Activated T-helper 1 cell treated with anti-CD3 and anti-CD28 coated beads, Interleukin-12 subunit alpha, Interleukin-12 subunit beta, Interleukin-2, Interleukin-4 antibody, amounts not matched to agents 30 ng/mL and 10 ng/mL and 1 ng/mL, durations not matched to agents 14 hours and 24 hours and 36 hours (primary cell): ENCODE data around the gene PRKCD. TPM values are rescaled to one million over a fixed set of nuclear protein-coding genes. Genes with fewer than 3 reads are reported as not detected.

Experiments
- DNase-seq: peaks from one replicate; pipeline ENCODE4 v3.0.0; 2021; ENCODE audit warnings: low spot score
- H3K27ac Mint-ChIP-seq: one replicate; pipeline ENCODE4 v1.8.0; 2021; ENCODE audit warnings: mild to moderate bottlenecking, mixed read lengths
- H3K27me3 Mint-ChIP-seq: one replicate; pipeline ENCODE4 v1.8.0; 2022; ENCODE audit warnings: mild to moderate bottlenecking, moderate library complexity, mixed read lengths; ENCODE audit not compliant: insufficient read depth
- H3K36me3 Mint-ChIP-seq: one replicate; pipeline ENCODE4 v1.8.0; 2021; ENCODE audit warnings: low read depth, mixed read lengths
- H3K4me1 Mint-ChIP-seq: one replicate; pipeline ENCODE4 v1.8.0; 2021; ENCODE audit warnings: low read depth, mixed read lengths
- H3K4me3 Mint-ChIP-seq: one replicate; pipeline ENCODE4 v1.8.0; 2021; ENCODE audit warnings: mild to moderate bottlenecking, moderate library complexity, mixed read lengths
- H3K9me3 Mint-ChIP-seq: one replicate; pipeline ENCODE4 v1.8.0; 2021; ENCODE audit warnings: mixed read lengths
- intact Hi-C: fragments of 100-400 bp; cut with micrococcal nuclease; formaldehyde crosslinking; loops from one replicate; pipeline ENCODE4 v1.15.1; 2024
- total RNA-seq: library from RNA; stranded (reverse); gene quantifications from 2 replicates; pipeline ENCODE4 v1.2.3, GENCODE V29; 2022

PRKCD gene
- total RNA-seq, 1 donor from 2014 or later, result 24.8 TPM

DNA sequence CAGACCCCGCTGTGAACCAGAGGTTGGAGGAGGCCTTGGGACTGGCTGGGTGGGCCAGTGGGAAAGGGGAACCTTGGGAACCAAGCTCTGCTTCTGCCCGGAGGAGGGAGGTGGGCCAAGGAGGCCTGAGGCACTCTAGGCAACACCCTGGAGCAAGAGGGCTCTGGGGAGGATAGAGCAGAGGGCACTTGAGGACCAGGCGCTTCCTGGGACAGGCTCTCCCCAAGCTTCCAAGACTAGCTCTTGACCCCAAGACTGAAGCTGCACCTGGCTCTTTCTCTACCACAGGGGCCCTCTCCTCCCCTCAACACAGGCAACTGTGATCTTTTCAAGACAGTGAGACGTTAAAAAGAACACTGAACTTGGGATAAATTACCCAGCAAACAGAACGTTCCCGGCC lies 74.5 kb downstream of the PRKCD start:
- peaks cover 16% of the 10 kb centered on the region for H3K4me1 Mint-ChIP-seq
- H3K36me3 Mint-ChIP-seq, result peaks cover 29% of the 10 kb centered on the region
- H3K27ac Mint-ChIP-seq, result peak overlapping the region; percentile 70
- H3K27me3 Mint-ChIP-seq, result no peaks in the 10 kb centered on the region
- H3K9me3 Mint-ChIP-seq, result no peaks in the 10 kb centered on the region
- H3K4me3 Mint-ChIP-seq, result no peak overlapping the region
- no peak for DNase-seq
- intact Hi-C loops, result no loop called here

DNA sequence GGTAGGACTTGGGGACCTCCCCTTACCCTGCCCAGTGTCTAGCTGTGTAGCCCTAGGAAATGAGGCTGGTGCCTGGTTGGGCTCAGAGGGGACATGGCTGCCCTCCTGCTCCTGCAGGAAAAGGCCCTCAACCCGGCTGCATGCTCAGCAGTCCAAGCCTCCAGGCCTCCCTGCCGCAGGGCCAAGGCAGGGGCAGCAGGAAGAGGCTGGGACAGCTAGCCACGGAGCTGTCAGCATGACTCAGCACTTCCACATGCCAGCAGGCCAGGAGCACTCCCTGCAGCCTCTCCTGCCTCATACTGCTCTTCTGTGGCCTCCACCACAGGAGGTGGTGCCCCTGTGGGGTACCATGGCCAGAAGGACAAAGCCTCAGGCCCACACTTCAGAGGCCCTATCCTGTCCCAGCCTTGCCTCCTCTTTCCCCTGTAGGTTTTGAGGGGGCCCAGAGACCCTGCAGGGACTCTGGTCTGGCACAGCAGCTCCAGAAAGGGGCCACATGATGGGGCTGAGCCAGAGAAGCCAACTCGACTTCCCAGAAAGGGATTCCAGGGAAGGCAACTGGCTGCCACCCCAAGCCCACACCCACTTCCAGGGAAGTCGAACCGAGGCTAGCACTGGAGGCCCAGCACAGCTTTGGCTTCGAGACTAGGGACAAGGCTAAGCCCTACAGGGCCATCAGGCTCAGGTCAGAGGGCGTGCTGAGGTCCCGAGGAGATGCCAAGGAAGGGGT lies 75.3 kb downstream of the PRKCD start:
- peaks cover 16% of the 10 kb centered on the region for H3K4me1 Mint-ChIP-seq
- H3K9me3 Mint-ChIP-seq, result no peaks in the 10 kb centered on the region
- H3K4me3 Mint-ChIP-seq, result no peak overlapping the region
- intact Hi-C loops, result no loop called here
- peak overlapping the region; percentile 71 for H3K27ac Mint-ChIP-seq
- DNase-seq, result no peak
- peaks cover 29% of the 10 kb centered on the region for H3K36me3 Mint-ChIP-seq
- no peaks in the 10 kb centered on the region for H3K27me3 Mint-ChIP-seq

GRCh38 chr3:53238051-53238850 lies 77.2 kb downstream of the PRKCD start:
- Mint-ChIP-seq H3K4me3 (no peak overlapping the region), H3K9me3 (no peaks in the 10 kb centered on the region)
- intact Hi-C loops, result no loop called here

GRCh38 chr3:53238886-53239285 lies 77.9 kb downstream of the PRKCD start:
- DNase-seq, result no peak
- H3K27me3 Mint-ChIP-seq, result no peaks in the 10 kb centered on the region
- peaks cover 16% of the 10 kb centered on the region for H3K4me1 Mint-ChIP-seq
- no peak overlapping the region for H3K4me3 Mint-ChIP-seq
- no peak overlapping the region for H3K27ac Mint-ChIP-seq
- peaks cover 25% of the 10 kb centered on the region for H3K36me3 Mint-ChIP-seq
- intact Hi-C loops, result no loop called here
- no peaks in the 10 kb centered on the region for H3K9me3 Mint-ChIP-seq

More at GRCh38 chr3:53238051-53238850, 77.2 kb downstream of the PRKCD start:
- peak overlapping the region; percentile 59 for H3K27ac Mint-ChIP-seq
- H3K27me3 Mint-ChIP-seq, result no peaks in the 10 kb centered on the region
- peaks cover 31% of the 10 kb centered on the region for H3K36me3 Mint-ChIP-seq
- no peak for DNase-seq
- H3K4me1 Mint-ChIP-seq, result peaks cover 16% of the 10 kb centered on the region

- H3K36me3 Mint-ChIP-seq, result peaks cover 23% of the 10 kb centered on the region
Measured at GRCh38 chr3:53239800-53240199, 78.8 kb downstream of the PRKCD start.

DNA sequence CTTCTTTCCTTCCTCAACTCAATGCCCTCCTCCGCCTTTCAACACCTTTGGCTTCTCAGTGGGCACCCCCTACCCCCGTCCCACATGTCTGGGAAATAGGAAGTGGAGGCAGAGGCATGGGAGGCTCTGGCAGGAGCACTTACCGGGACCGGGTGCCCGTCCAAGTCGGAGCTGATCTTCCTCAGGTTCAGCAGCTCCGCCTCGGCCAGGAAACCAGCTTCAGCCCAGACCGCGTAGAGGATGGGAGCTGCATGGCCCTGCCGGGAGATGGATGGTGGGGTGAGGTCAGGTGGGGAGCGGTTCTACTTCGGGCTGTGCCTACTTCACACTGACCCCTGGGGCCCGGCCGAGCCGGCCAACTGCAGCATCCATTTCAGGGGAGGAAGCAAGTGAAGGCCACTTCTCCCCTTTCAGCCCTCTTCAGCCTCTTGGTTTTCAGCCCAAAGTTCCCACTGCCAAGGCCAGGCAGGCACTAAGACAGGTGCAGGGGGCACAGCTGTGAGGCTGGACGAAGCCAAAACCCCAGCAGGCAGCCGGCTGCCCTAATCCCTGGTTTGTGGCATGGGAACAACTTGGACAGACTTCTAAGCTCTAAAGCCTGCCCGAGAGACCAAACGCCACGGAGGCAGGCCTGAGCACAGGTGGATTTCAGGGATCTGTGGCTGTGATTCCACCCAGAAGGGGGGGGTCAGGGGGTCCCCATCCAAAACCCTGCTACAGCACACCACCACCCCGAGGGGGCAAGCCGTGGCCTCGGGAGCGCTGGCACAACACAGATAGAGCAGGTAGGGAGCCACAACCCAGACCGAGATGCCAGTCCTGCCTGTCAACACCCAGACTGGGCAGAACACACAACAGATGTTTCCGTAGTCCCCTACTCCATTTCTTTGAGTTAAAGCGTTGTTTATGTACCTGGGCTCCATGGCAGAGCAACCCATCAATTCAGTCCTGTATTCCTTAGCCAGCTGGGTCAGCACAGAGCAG lies 80.3 kb downstream of the PRKCD start:
- H3K27ac Mint-ChIP-seq, result no peak overlapping the region
- no peaks in the 10 kb centered on the region for H3K9me3 Mint-ChIP-seq
- no peak for DNase-seq
- no peak overlapping the region for H3K4me3 Mint-ChIP-seq
- intact Hi-C loops, result no loop called here
- H3K4me1 Mint-ChIP-seq, result peaks cover 17% of the 10 kb centered on the region
- H3K27me3 Mint-ChIP-seq, result no peaks in the 10 kb centered on the region
- peaks cover 23% of the 10 kb centered on the region for H3K36me3 Mint-ChIP-seq

More at GRCh38 chr3:53239800-53240199, 78.8 kb downstream of the PRKCD start:
- intact Hi-C loops, result no loop called here
- Mint-ChIP-seq H3K4me1 (peaks cover 11% of the 10 kb centered on the region), H3K27me3 (no peaks in the 10 kb centered on the region), H3K9me3 (no peaks in the 10 kb centered on the region), H3K27ac (peak overlapping the region; percentile 63), H3K4me3 (no peak overlapping the region)
- no peak for DNase-seq

DNA sequence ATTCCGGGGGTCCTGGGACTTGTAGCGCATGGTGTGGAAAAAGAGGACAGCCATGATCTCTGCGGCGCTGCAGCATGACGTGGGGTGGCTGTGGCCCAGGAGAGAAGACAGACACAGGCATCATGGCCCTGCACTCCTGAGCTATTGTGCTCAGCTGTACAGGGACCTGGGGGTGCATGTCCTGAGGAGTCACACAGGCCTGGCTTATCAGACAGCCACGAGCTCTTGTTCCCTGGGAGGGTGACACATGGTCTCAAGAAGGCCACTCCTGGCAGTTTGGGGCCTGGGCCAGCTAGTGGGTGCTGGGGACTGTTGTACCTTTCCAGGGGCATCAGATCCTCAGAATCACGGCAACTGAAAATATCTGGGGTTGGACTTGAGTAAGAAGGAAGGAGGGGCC lies 81.1 kb downstream of the PRKCD start:
- Mint-ChIP-seq H3K4me1 (peaks cover 12% of the 10 kb centered on the region), H3K9me3 (no peaks in the 10 kb centered on the region), H3K4me3 (no peak overlapping the region), H3K27me3 (no peaks in the 10 kb centered on the region), H3K36me3 (peaks cover 25% of the 10 kb centered on the region), H3K27ac (no peak overlapping the region)
- intact Hi-C loops, result no loop called here
- no peak for DNase-seq

Other genes with a start within 250 kb of the PRKCD start
- gene SFMBT1, start 115.1 kb upstream of the PRKCD start, total RNA-seq, result 28.4 and 31.0 TPM in 2 replicates
- 44.9 and 46.2 TPM in 2 replicates for gene RFT1, start 30.8 kb upstream of the PRKCD start, total RNA-seq
- 332 and 351 TPM in 2 replicates for gene TKT, start 94.8 kb downstream of the PRKCD start, total RNA-seq
- gene DCP1A, start 186.3 kb downstream of the PRKCD start, total RNA-seq, result 46.3 and 48.6 TPM in 2 replicates